Lung (tissue), 12 donors: ENCODE results near the gene TIAM2. TPM values are rescaled to one million over a fixed set of nuclear protein-coding genes. Genes with fewer than 3 reads are reported as not detected.

ENCODE experiments used
- ATAC-seq: fragments of 200-7000 bp; cut with Tn5 transposase; one replicate; pipeline ENCODE4 v1.9.1; 2020; ENCODE audit warnings: moderate number of reproducible peaks; ENCODE audit not compliant: insufficient read depth, low FRiP score
- DNase-seq, 3 donors: peaks; one replicate each; pipeline ENCODE4 v3.0.0-alpha.2; 2013 to 2017
- H3K27ac ChIP-seq, 2 donors: one replicate each; pipeline ENCODE4 v1.5.1; 2013; ENCODE audit warnings: mild to moderate bottlenecking in 2 of 2, moderate library complexity in 2 of 2, control low read depth in 1 of 2, inconsistent platforms in 1 of 2, low read depth in 1 of 2, low read length in 1 of 2
- H3K27me3 ChIP-seq, 3 donors: one replicate each; pipeline ENCODE4 v1.5.1; 2013; ENCODE audit warnings: low read length in 2 of 3; ENCODE audit not compliant: control insufficient read depth in 3 of 3, insufficient read depth in 3 of 3
- H3K36me3 ChIP-seq, 4 donors: one replicate each; pipeline ENCODE4 v1.5.1; 2013; ENCODE audit warnings: low read length in 4 of 4, mild to moderate bottlenecking in 1 of 4, moderate library complexity in 1 of 4; ENCODE audit not compliant: control insufficient read depth in 4 of 4, insufficient read depth in 4 of 4
- H3K4me1 ChIP-seq, 5 donors: one replicate each; pipeline ENCODE4 v1.5.1; 2013; ENCODE audit warnings: low read length in 5 of 5, mild to moderate bottlenecking in 2 of 5, moderate library complexity in 1 of 5; ENCODE audit not compliant: control insufficient read depth in 5 of 5, insufficient read depth in 5 of 5
- H3K4me3 ChIP-seq: one replicate; pipeline ENCODE4 v1.5.1; 2013; ENCODE audit warnings: mild to moderate bottlenecking, control low read depth, moderate library complexity
- H3K9ac ChIP-seq, 2 donors: one replicate each; pipeline ENCODE4 v1.5.1; 2013; ENCODE audit warnings: low read length in 2 of 2, control low read depth in 1 of 2; ENCODE audit not compliant: insufficient read depth in 1 of 2
- H3K9me3 ChIP-seq, 4 donors: one replicate each; pipeline ENCODE4 v1.5.1; 2013; ENCODE audit warnings: low read length in 3 of 4, mild to moderate bottlenecking in 1 of 4, moderate library complexity in 1 of 4; ENCODE audit not compliant: control insufficient read depth in 4 of 4, insufficient read depth in 3 of 4
- WGBS, 2 donors: extraction: QIAGEN DNeasy Blood & Tissue Kit; methylation state at CpG; one replicate each; pipeline ENCODE4 v1.1.7; 2013; 5-methylcytosine and 5-hydroxymethylcytosine counted together
- polyA plus RNA-seq, 2 donors: library from polyadenylated mRNA; stranded (reverse); fragments of 200-250 nt; gene quantifications; one replicate each; pipeline ENCODE4 v1.2.1, GENCODE V29; 2013
- total RNA-seq, 2 donors: library from RNA; depleted of rRNA in 1 of 2; stranded (reverse); fragments of >200 nt in 1 of 2; gene quantifications; one replicate each; pipeline ENCODE4 v1.2.1, GENCODE V29; 2014 to 2021
- TF ChIP-seq, protein P1 (sequence below): IDR thresholded peaks from 2 replicates; pipeline ENCODE4 v1.5.1; 2012; ENCODE audit warnings: mild to moderate bottlenecking; ENCODE audit errors: control extremely low read depth, extremely low read depth
- donor health status: control.
- donor health status: control.
- donor health status: Bipolar disorder and iron deficiency.
- donor health status: healthy.
- donor health status: DM: yes; HTN: yes; CAD: no.

The TIAM2 gene
- total and polyA plus RNA-seq, 4 donors, result 1.8 to 17.5 (median 4.1) TPM

DNA sequence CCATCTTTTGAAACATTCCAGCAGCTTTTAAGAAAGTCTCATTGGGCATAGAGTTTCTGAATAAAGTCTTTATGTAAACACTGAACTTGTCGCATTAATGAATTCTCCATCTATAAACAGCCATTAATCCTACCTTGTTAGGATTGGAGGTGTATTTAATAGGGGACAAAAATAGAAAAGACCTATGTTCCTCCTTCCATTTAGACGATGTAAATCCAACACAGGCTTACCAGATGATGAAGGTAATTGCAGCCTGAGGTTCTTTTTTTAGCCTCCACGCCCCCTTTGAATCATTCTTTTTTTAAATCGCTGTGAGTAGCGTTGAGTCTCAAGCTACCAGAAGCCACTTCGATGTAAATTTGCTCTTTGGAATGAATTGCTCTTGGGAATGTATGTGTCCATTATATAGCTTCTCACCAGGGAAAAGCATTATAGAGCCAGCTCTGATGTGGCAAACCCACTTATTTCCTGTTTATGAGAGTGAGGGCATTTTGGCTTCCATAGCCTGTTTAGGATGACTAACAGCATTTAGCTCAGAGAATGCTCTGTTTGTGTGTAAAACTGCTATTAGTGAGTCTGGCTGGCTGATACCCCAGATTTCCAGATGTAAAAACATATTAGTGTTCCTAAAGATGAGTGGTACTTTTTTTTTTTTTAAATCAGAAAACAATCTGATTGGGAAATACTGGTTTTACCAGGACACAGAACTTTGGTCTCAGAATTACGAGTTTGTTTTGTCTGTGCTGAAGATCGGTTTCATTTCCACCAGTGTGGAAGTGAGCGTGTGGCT is 193.8 kb downstream of the TIAM2 start:
- Histone ChIP-seq H3K9me3 (no peaks in the 10 kb centered on the region), H3K36me3 (no peaks in the 10 kb centered on the region), H3K4me3 (no peak overlapping the region), H3K27ac (no peak overlapping the region), H3K4me1 (peaks cover 0 to 44% (median 15%) of the 10 kb centered on the region in 5 donors), H3K9ac (peak overlapping the region in 1 of 2 donors; percentile 40), H3K27me3 (no peaks in the 10 kb centered on the region)
- peak; percentile 47 to 93 (median 89) for DNase-seq
- 54 to 63% methylated on average over 9 of the region's 9 CpGs for WGBS, 2 donors
- TF ChIP-seq, protein P1, sequence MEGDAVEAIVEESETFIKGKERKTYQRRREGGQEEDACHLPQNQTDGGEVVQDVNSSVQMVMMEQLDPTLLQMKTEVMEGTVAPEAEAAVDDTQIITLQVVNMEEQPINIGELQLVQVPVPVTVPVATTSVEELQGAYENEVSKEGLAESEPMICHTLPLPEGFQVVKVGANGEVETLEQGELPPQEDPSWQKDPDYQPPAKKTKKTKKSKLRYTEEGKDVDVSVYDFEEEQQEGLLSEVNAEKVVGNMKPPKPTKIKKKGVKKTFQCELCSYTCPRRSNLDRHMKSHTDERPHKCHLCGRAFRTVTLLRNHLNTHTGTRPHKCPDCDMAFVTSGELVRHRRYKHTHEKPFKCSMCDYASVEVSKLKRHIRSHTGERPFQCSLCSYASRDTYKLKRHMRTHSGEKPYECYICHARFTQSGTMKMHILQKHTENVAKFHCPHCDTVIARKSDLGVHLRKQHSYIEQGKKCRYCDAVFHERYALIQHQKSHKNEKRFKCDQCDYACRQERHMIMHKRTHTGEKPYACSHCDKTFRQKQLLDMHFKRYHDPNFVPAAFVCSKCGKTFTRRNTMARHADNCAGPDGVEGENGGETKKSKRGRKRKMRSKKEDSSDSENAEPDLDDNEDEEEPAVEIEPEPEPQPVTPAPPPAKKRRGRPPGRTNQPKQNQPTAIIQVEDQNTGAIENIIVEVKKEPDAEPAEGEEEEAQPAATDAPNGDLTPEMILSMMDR, result no peak
- ATAC-seq, result no peak

DNA sequence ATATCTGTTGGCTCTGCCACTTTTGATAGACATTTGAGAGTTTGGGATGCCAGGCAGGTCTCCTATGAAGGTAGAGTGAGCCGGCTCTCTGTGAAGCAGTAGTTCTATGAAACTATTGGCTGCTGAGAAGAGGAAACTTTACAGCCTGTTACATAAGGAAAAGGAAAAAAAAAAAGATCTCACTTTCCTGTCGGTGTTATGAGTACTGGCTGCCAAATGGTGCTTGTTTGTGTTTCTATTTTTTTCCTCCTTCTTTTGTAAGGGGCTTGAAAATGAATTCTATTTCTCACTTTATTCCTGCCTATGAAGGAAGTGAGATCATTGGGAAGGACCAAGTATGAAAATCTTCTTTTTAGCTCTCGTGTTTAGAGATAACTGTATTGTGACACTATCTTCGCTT is 195.6 kb downstream of the TIAM2 start:
- H3K27ac ChIP-seq, result no peak overlapping the region
- 50 to 53% methylated on average over 4 of the region's 4 CpGs for WGBS, 2 donors
- DNase-seq, result peak in 2 of 3 donors; percentile 29 to 53
- peaks cover 0 to 1% (median 0%) of the 10 kb centered on the region in 4 donors for H3K9me3 ChIP-seq
- no peak overlapping the region for H3K4me3 ChIP-seq
- no peak overlapping the region for H3K9ac ChIP-seq
- H3K27me3 ChIP-seq, result no peaks in the 10 kb centered on the region
- H3K36me3 ChIP-seq, result no peaks in the 10 kb centered on the region
- H3K4me1 ChIP-seq, result peaks cover 0 to 44% (median 15%) of the 10 kb centered on the region in 5 donors
- TF ChIP-seq, protein P1, result no peak
- no peak for ATAC-seq

- Histone ChIP-seq H3K27ac (no peak overlapping the region), H3K9ac (no peak overlapping the region), H3K4me3 (no peak overlapping the region), H3K36me3 (no peaks in the 10 kb centered on the region), H3K4me1 (peaks cover 0 to 26% (median 7%) of the 10 kb centered on the region in 5 donors), H3K9me3 (peaks cover 0 to 3% (median 0%) of the 10 kb centered on the region in 4 donors), H3K27me3 (no peaks in the 10 kb centered on the region)
- ATAC-seq (no peak), DNase-seq (peak in 2 of 3 donors; percentile 36 to 65)
- 89% methylated on average over 5 of the region's 5 CpGs for WGBS, 2 donors
- TF ChIP-seq, protein P1, result no peak
Measured at GRCh38 chr6:155193526-155193925, 198.4 kb downstream of the TIAM2 start.
